HG02763 (cell line): Measurements from ENCODE around the gene PHPT1.
"Not testable (repeated sequence)": the region's sequence is repeated elsewhere in the genome, so short reads cannot be mapped to it uniquely, and the experiment has no call there.

ENCODE experiments used
- ATAC-seq: cut with Tn5 transposase; IDR thresholded peaks from one replicate; pipeline ENCODE4 v1.9.1; 2021; ENCODE audit warnings: mild to moderate bottlenecking, moderate library complexity; ENCODE audit not compliant: unreplicated experiment

Gene PHPT1

GRCh38 chr9:136837146-136837855 lies 11.9 kb upstream of the PHPT1 start:
- ATAC-seq: no peak

- not testable (repeated sequence) for ATAC-seq
These were observed 11.3 kb upstream of the PHPT1 start for GRCh38 chr9:136837856-136838277.

- no peak for ATAC-seq
These were observed 10.6 kb upstream of the PHPT1 start for GRCh38 chr9:136838314-136839228.

- no peak for ATAC-seq
These were observed 9.7 kb upstream of the PHPT1 start for GRCh38 chr9:136839229-136840139.

- ATAC-seq: no peak
These were observed 8.9 kb upstream of the PHPT1 start for GRCh38 chr9:136840140-136840876.

- ATAC-seq: no peak
These were observed 8.1 kb upstream of the PHPT1 start for GRCh38 chr9:136840877-136841645.

- ATAC-seq: not testable (repeated sequence)
These were observed 7.4 kb upstream of the PHPT1 start for GRCh38 chr9:136841646-136842379.

GRCh38 chr9:136842380-136842948 lies 6.7 kb upstream of the PHPT1 start, which contains the start of gene AJM1:
TSS of gene AJM1 (plus strand) at chr9:136842478. CDS start at chr9:136844415, 1,937 bp downstream.
- peak; percentile 38 for ATAC-seq

GRCh38 chr9:136843159-136843800 lies 5.9 kb upstream of the PHPT1 start:
- not testable (repeated sequence) for ATAC-seq

- ATAC-seq: not testable (repeated sequence)
These were observed 5.1 kb upstream of the PHPT1 start for GRCh38 chr9:136843801-136844740.

- ATAC-seq: no peak
These were observed 4.3 kb upstream of the PHPT1 start for GRCh38 chr9:136844761-136845464.

- no peak for ATAC-seq
These were observed 3.5 kb upstream of the PHPT1 start for GRCh38 chr9:136845465-136846260.

- ATAC-seq: no peak
These were observed 2.7 kb upstream of the PHPT1 start for GRCh38 chr9:136846376-136847087.

GRCh38 chr9:136847088-136847825 lies 2.0 kb upstream of the PHPT1 start:
- no peak for ATAC-seq
